Measurements from ENCODE around the gene PTBP3.
"Not testable (repeated sequence)": the region's sequence is repeated elsewhere in the genome, so short reads cannot be mapped to it uniquely, and the experiment has no call there.

The PTBP3 gene

GRCh38 chr9:112278152-112278551 is 55.3 kb downstream of the PTBP3 start:
- Mint-ChIP-seq H3K4me3 (no peak overlapping the region), H3K9me3 (peaks cover 4% of the 10 kb centered on the region), H3K27ac (no peak overlapping the region), H3K36me3 (peaks cover 29% of the 10 kb centered on the region), H3K27me3 (no peaks in the 10 kb centered on the region), H3K4me1 (peaks cover 38% of the 10 kb centered on the region)
- ATAC-seq, result no peak

GRCh38 chr9:112274600-112274999 is 58.8 kb downstream of the PTBP3 start:
- no peak overlapping the region for H3K4me3 Mint-ChIP-seq
- peaks cover 38% of the 10 kb centered on the region for H3K4me1 Mint-ChIP-seq
- no peaks in the 10 kb centered on the region for H3K9me3 Mint-ChIP-seq
- peak overlapping the region; percentile 66 for H3K27ac Mint-ChIP-seq
- ATAC-seq, result no peak
- H3K36me3 Mint-ChIP-seq, result peaks cover 31% of the 10 kb centered on the region
- no peaks in the 10 kb centered on the region for H3K27me3 Mint-ChIP-seq

DNA sequence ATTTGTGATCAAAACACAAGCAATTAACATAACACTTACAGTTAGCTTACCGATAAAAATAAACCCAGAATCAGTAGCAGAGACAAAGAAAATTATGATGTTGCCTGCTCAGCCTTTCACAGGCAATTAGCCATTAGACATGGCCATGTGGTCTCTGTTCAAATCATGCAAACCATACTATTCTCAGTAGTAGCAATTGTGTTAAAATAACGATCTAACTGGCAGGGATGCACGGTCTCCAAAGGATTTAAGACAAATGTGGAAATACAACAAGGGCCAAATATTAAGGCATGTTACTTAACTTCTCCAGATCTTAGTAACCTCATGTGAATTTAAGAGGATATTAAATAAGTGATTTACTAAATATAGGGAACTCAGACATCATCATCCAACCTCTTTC is 59.5 kb downstream of the PTBP3 start:
- peak overlapping the region; percentile 40 for H3K27ac Mint-ChIP-seq
- H3K4me3 Mint-ChIP-seq, result no peak overlapping the region
- ATAC-seq, result no peak
- H3K4me1 Mint-ChIP-seq, result peaks cover 38% of the 10 kb centered on the region
- H3K9me3 Mint-ChIP-seq, result no peaks in the 10 kb centered on the region
- H3K36me3 Mint-ChIP-seq, result peaks cover 31% of the 10 kb centered on the region
- no peaks in the 10 kb centered on the region for H3K27me3 Mint-ChIP-seq

GRCh38 chr9:112271466-112272098 is 61.8 kb downstream of the PTBP3 start:
- Mint-ChIP-seq H3K27ac (no peak overlapping the region), H3K36me3 (peaks cover 31% of the 10 kb centered on the region)
- no peak for ATAC-seq

GRCh38 chr9:112268413-112268812 is 65.0 kb downstream of the PTBP3 start:
- no peaks in the 10 kb centered on the region for H3K9me3 Mint-ChIP-seq
- no peak overlapping the region for H3K4me3 Mint-ChIP-seq
- ATAC-seq, result no peak

More at GRCh38 chr9:112271466-112272098, 61.8 kb downstream of the PTBP3 start:
- Mint-ChIP-seq H3K4me3 (no peak overlapping the region), H3K9me3 (no peaks in the 10 kb centered on the region), H3K27me3 (no peaks in the 10 kb centered on the region), H3K4me1 (peaks cover 22% of the 10 kb centered on the region)

GRCh38 chr9:112267086-112267485 is 66.3 kb downstream of the PTBP3 start:
- H3K27ac Mint-ChIP-seq, H3K9me3 Mint-ChIP-seq, H3K27me3 Mint-ChIP-seq, H3K4me3 Mint-ChIP-seq, H3K4me1 Mint-ChIP-seq, ATAC-seq: not testable (repeated sequence)
- peaks cover 44% of the 10 kb centered on the region for H3K36me3 Mint-ChIP-seq

More at GRCh38 chr9:112268413-112268812, 65.0 kb downstream of the PTBP3 start:
- Mint-ChIP-seq H3K4me1 (peaks cover 5% of the 10 kb centered on the region), H3K27me3 (no peaks in the 10 kb centered on the region), H3K36me3 (peaks cover 43% of the 10 kb centered on the region), H3K27ac (no peak overlapping the region)

DNA sequence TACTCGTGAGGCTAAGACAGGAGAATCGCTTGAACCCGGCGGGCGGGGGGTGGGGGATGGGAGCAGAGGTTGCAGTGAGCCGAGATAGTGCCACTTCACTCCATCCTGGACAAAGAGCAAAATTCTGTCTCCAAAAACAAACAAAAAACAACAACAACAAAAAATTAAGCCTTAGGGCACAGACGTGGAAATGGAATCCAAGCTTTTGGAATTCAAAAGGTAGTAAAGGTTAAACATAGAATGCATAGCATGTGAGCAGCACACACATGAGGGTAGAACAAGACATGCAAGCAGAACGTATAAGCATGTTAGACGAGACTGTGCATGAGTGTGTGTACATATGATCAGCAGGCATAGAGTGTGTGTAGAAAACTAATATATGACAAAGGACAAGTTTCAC is 68.0 kb downstream of the PTBP3 start:
- Mint-ChIP-seq H3K27me3 (no peaks in the 10 kb centered on the region), H3K4me1 (peaks cover under 1% of the 10 kb centered on the region), H3K4me3 (no peak overlapping the region), H3K27ac (no peak overlapping the region), H3K36me3 (peaks cover 48% of the 10 kb centered on the region), H3K9me3 (no peaks in the 10 kb centered on the region)
- ATAC-seq, result no peak

- no peak for ATAC-seq
- H3K9me3 Mint-ChIP-seq, result no peaks in the 10 kb centered on the region
- no peak overlapping the region for H3K27ac Mint-ChIP-seq
- peaks cover 60% of the 10 kb centered on the region for H3K36me3 Mint-ChIP-seq
- H3K4me1 Mint-ChIP-seq, result no peaks in the 10 kb centered on the region
- no peak overlapping the region for H3K4me3 Mint-ChIP-seq
- H3K27me3 Mint-ChIP-seq, result no peaks in the 10 kb centered on the region
These were observed 70.8 kb downstream of the PTBP3 start for GRCh38 chr9:112262577-112262976.

DNA sequence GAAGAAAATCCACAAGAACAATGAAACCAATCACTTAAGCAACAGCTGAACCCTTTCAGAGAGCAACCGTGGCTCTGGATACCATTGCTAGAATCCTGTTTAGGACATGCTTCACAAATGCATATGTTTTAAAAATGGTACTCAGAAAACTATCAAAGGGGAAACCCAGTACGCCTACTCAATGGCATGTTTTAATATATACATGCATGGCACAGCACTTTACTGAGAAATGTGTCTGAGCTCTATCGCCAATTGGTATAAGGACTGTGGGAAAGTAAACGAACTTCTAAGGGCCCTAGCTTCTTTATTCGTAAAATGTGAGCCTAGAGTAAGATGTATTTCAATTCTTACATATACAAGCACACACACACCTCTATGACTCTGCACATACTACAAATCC is 72.3 kb downstream of the PTBP3 start:
- Mint-ChIP-seq H3K27me3 (no peaks in the 10 kb centered on the region), H3K4me3 (no peak overlapping the region), H3K27ac (no peak overlapping the region), H3K9me3 (no peaks in the 10 kb centered on the region), H3K36me3 (peaks cover 60% of the 10 kb centered on the region), H3K4me1 (no peaks in the 10 kb centered on the region)
- no peak for ATAC-seq

GRCh38 chr9:112258106-112258505 is 75.3 kb downstream of the PTBP3 start:
- Mint-ChIP-seq H3K36me3 (peaks cover 63% of the 10 kb centered on the region), H3K4me1 (peaks cover 2% of the 10 kb centered on the region), H3K9me3 (no peaks in the 10 kb centered on the region), H3K4me3 (no peak overlapping the region), H3K27ac (no peak overlapping the region), H3K27me3 (no peaks in the 10 kb centered on the region)
- no peak for ATAC-seq

- no peak for ATAC-seq
- no peak overlapping the region for H3K4me3 Mint-ChIP-seq
- peaks cover 56% of the 10 kb centered on the region for H3K36me3 Mint-ChIP-seq
- H3K27ac Mint-ChIP-seq, result no peak overlapping the region
- no peaks in the 10 kb centered on the region for H3K27me3 Mint-ChIP-seq
- no peaks in the 10 kb centered on the region for H3K9me3 Mint-ChIP-seq
- peaks cover 14% of the 10 kb centered on the region for H3K4me1 Mint-ChIP-seq
These were observed 81.2 kb downstream of the PTBP3 start for GRCh38 chr9:112252194-112252593.

DNA sequence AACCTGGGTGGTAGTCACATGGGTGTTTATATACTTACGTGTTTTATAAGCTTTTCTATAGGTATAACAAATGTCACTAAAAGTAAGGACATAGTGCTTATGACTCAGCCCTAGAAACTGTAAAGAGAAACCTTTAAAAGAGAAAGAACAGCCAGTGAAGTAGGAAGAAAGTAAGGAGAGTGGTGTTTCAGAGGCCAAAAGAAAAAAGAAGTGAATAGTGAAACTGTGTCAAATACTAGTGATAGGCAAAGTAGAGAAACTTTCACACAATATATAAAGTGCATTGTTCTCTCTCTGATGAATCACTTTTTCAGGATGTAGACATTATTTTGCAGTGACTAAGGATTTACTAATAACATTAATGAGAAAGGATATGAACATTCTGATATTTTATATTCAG is 84.1 kb downstream of the PTBP3 start:
- Mint-ChIP-seq H3K9me3 (no peaks in the 10 kb centered on the region), H3K27ac (peak overlapping the region; percentile 61), H3K27me3 (no peaks in the 10 kb centered on the region), H3K4me3 (no peak overlapping the region), H3K36me3 (peaks cover 68% of the 10 kb centered on the region), H3K4me1 (peaks cover 14% of the 10 kb centered on the region)
- ATAC-seq, result peak; percentile 60

GRCh38 chr9:112248722-112249121 is 84.7 kb downstream of the PTBP3 start:
- ATAC-seq, result no peak
- H3K36me3 Mint-ChIP-seq, result peaks cover 65% of the 10 kb centered on the region
- no peak overlapping the region for H3K4me3 Mint-ChIP-seq
- H3K27ac Mint-ChIP-seq, result peak overlapping the region; percentile 61
- no peaks in the 10 kb centered on the region for H3K9me3 Mint-ChIP-seq
- no peaks in the 10 kb centered on the region for H3K27me3 Mint-ChIP-seq
- H3K4me1 Mint-ChIP-seq, result peaks cover 14% of the 10 kb centered on the region

DNA sequence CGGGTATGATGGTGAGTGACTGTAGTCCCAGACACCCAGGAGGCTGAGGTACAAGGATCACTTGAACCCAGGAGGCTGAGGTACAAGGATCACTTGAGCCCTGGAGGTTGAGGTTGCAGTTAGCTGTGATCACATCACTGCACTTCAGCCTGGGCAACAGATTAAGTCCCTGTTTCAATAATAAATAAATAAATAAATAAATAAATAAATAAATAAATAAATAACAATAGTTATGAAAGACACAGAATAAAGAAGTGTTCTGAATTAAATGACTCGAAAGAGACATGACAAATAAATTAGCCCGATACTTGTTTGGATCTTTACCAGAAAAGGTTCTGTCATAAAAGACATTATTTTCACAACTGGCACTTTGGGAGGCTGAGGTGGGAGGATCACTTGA is 86.3 kb downstream of the PTBP3 start:
- Mint-ChIP-seq H3K4me1 (peaks cover 9% of the 10 kb centered on the region), H3K36me3 (peaks cover 66% of the 10 kb centered on the region), H3K27ac (no peak overlapping the region), H3K9me3 (no peaks in the 10 kb centered on the region), H3K4me3 (no peak overlapping the region), H3K27me3 (no peaks in the 10 kb centered on the region)
- no peak for ATAC-seq

GRCh38 chr9:112245126-112245525 is 88.3 kb downstream of the PTBP3 start:
- H3K27me3 Mint-ChIP-seq, result no peaks in the 10 kb centered on the region
- peaks cover 9% of the 10 kb centered on the region for H3K4me1 Mint-ChIP-seq
- ATAC-seq, result no peak
- no peak overlapping the region for H3K4me3 Mint-ChIP-seq
- no peak overlapping the region for H3K27ac Mint-ChIP-seq
- no peaks in the 10 kb centered on the region for H3K9me3 Mint-ChIP-seq
- H3K36me3 Mint-ChIP-seq, result peaks cover 68% of the 10 kb centered on the region

- Mint-ChIP-seq H3K27ac (no peak overlapping the region), H3K36me3 (peaks cover 75% of the 10 kb centered on the region), H3K4me1 (peaks cover 13% of the 10 kb centered on the region), H3K4me3 (no peak overlapping the region), H3K27me3 (no peaks in the 10 kb centered on the region), H3K9me3 (peaks cover 2% of the 10 kb centered on the region)
- ATAC-seq, result no peak
These were observed 91.1 kb downstream of the PTBP3 start for GRCh38 chr9:112242147-112242804.
